Sigmoid colon (tissue), 7 donors: ENCODE data around the gene KDELR3. TPM values are rescaled to one million over a fixed set of nuclear protein-coding genes. Genes with fewer than 3 reads are reported as not detected.

Source experiments
- DNase-seq: peaks from one replicate; pipeline ENCODE4 v3.0.0-alpha.2; 2019
- H3K27ac ChIP-seq, 4 donors: fragments of 200-600 bp; sonication (generic); one replicate each; pipeline ENCODE4 v1.5.1; 2016 to 2019; ENCODE audit warnings: mild to moderate bottlenecking in 1 of 4
- H3K27me3 ChIP-seq, 3 donors: fragments of 200-600 bp; sonication (generic); one replicate each; pipeline ENCODE4 v1.5.1; 2019; ENCODE audit warnings: mild to moderate bottlenecking in 1 of 3
- H3K36me3 ChIP-seq, 4 donors: fragments of 200-600 bp; sonication (generic); one replicate each; pipeline ENCODE4 v1.5.1; 2016 to 2019
- H3K4me1 ChIP-seq, 4 donors: fragments of 200-600 bp; sonication (generic); one replicate each; pipeline ENCODE4 v1.5.1; 2017 to 2019
- H3K4me3 ChIP-seq, 4 donors: fragments of 200-600 bp; sonication (generic); one replicate each; pipeline ENCODE4 v1.5.1; 2017 to 2019; ENCODE audit warnings: mild to moderate bottlenecking in 2 of 4, moderate library complexity in 1 of 4
- H3K9me3 ChIP-seq, 4 donors: fragments of 200-600 bp in 3 of 4; sonication (generic) in 3 of 4; one replicate each; pipeline versions ENCODE4 v1.5.1 to v1.6.1; 2013 to 2019
- EP300 ChIP-seq, 4 donors: sonication (generic); formaldehyde crosslinking; IDR thresholded peaks; one replicate each; pipeline ENCODE4 v1.6.1; 2017; ENCODE audit warnings: antibody characterized with exemption in 4 of 4
- POLR2A ChIP-seq, 2 donors: fragments of 450-650 bp; IDR thresholded peaks; one replicate each; pipeline ENCODE4 v1.6.1; 2016; ENCODE audit warnings: antibody characterized with exemption in 2 of 2, mild to moderate bottlenecking in 2 of 2, moderate library complexity in 2 of 2
- POLR2AphosphoS5 ChIP-seq, 4 donors: sonication (generic); formaldehyde crosslinking; IDR thresholded peaks; one replicate each; pipeline ENCODE4 v1.6.1; 2017; ENCODE audit warnings: antibody characterized with exemption in 4 of 4
- WGBS, 2 donors: extraction: QIAGEN DNeasy Blood & Tissue Kit; methylation state at CpG; one replicate each; pipeline ENCODE4 v1.1.7; 2013; 5-methylcytosine and 5-hydroxymethylcytosine counted together
- intact Hi-C: fragments of 100-400 bp; cut with DNase I; formaldehyde crosslinking; loops from one replicate; pipeline ENCODE4 v1.15.1; 2023
- polyA plus RNA-seq, 3 donors: library from polyadenylated mRNA; stranded (reverse); fragments of 200-250 nt; gene quantifications; one replicate each; pipeline ENCODE4 v1.2.3, GENCODE V29; 2013
- total RNA-seq, 4 donors: library from RNA; depleted of rRNA; stranded (reverse); fragments of >200 nt; gene quantifications; one replicate each; pipeline ENCODE4 v1.1.0, GENCODE V29; 2016
- TF ChIP-seq, protein P1 (sequence below), 4 experiments: fragments of 450-650 bp in 3 of 4; fragments of 200-600 bp in 1 of 4; IDR thresholded peaks; one replicate each; pipeline ENCODE4 v1.5.1; 2016 to 2019; ENCODE audit warnings: antibody characterized with exemption in 4 of 4, mild to moderate bottlenecking in 3 of 4, moderate library complexity in 2 of 4
- donor health status: healthy with polysubstance abuse.
- donor health status: Bipolar disorder and iron deficiency.
- donor health status: healthy.

Gene KDELR3
- total and polyA plus RNA-seq, 7 donors, result 2.5 to 14.3 (median 5.5) TPM

DNA sequence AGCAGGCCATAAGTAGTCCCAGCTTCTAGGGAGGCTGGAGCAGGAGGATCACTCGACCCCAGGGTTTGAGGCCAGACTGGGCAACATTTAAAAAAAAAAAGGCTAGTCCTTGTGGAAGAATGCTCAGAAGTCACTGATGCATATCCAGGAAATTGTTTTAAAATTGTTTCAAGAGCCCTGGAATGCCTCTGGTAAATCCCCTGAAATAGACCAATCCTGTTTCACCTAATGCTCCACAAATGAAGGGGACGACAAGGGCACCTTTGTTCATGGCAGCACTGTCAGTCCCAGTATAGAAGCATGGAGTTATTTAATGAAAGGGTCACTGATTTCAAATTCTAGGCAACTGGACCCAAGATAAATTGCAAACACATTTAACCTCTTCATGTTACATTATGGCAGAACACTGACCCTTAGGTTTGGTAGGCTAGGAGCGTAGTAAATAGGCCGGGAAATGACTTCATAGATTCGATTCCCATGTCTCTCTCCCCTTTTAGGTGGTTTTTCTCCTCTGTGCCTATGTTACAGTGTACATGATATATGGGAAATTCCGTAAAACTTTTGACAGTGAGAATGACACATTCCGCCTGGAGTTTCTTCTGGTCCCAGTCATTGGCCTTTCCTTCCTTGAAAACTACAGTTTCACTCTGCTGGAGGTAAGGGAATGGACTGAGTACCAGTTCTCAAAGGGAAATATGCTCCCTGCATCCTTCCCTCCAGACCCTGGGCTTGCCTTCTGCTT lies 11.4 kb downstream of the KDELR3 start:
- TF ChIP-seq, protein P1, sequence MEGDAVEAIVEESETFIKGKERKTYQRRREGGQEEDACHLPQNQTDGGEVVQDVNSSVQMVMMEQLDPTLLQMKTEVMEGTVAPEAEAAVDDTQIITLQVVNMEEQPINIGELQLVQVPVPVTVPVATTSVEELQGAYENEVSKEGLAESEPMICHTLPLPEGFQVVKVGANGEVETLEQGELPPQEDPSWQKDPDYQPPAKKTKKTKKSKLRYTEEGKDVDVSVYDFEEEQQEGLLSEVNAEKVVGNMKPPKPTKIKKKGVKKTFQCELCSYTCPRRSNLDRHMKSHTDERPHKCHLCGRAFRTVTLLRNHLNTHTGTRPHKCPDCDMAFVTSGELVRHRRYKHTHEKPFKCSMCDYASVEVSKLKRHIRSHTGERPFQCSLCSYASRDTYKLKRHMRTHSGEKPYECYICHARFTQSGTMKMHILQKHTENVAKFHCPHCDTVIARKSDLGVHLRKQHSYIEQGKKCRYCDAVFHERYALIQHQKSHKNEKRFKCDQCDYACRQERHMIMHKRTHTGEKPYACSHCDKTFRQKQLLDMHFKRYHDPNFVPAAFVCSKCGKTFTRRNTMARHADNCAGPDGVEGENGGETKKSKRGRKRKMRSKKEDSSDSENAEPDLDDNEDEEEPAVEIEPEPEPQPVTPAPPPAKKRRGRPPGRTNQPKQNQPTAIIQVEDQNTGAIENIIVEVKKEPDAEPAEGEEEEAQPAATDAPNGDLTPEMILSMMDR (IDR thresholded peaks at IDR 0.05), result no peak
- peak in 1 of 4 donors; percentile 37 for TF ChIP-seq POLR2AphosphoS5 (IDR thresholded peaks at IDR 0.05)
- intact Hi-C loops, result no loop called here
- Histone ChIP-seq H3K36me3 (peaks cover 3 to 44% (median 20%) of the 10 kb centered on the region in 4 donors), H3K27ac (no peak overlapping the region), H3K4me3 (no peak overlapping the region), H3K4me1 (no peaks in the 10 kb centered on the region), H3K27me3 (no peaks in the 10 kb centered on the region), H3K9me3 (no peaks in the 10 kb centered on the region)
- no peak for DNase-seq
- 81% methylated on average over 7 of the region's 7 CpGs for WGBS, 2 donors

DNA sequence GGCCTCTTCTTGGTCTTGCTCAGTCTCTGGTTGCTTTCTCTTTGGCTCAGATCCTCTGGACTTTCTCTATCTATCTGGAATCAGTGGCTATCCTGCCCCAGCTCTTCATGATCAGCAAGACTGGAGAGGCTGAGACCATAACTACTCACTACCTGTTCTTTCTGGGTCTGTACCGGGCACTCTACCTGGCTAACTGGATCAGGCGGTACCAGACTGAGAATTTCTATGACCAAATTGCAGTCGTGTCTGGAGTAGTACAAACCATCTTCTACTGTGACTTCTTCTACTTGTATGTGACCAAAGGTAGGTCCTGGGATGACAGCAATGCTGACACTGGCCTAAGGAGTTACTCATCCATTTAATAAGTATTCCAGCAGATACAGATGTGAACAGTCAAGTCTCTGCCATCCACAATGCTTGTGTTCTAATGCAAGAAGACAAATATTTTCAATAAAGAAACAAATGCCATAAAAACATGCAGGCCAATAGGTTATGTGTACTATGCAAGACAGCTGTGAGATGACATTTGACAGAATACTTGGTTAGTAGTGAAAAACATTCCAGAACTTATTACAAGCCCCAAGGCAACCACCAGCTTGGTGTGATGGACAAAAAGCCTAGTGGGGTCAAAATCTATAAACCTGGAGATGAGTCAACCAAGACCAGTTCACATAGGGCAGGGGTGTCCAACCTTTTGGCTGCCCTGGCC lies 13.4 kb downstream of the KDELR3 start:
- Histone ChIP-seq H3K4me3 (no peak overlapping the region), H3K4me1 (no peaks in the 10 kb centered on the region), H3K36me3 (peaks cover 9 to 65% (median 40%) of the 10 kb centered on the region in 4 donors), H3K27ac (peak overlapping the region in 3 of 4 donors; percentile 6 to 25 (median 16)), H3K9me3 (no peaks in the 10 kb centered on the region), H3K27me3 (no peaks in the 10 kb centered on the region)
- TF ChIP-seq EP300 (IDR thresholded peaks at IDR 0.05), result no peak
- peak in 1 of 4 donors; percentile 31 for TF ChIP-seq POLR2AphosphoS5 (IDR thresholded peaks at IDR 0.05)
- TF ChIP-seq POLR2A (IDR thresholded peaks at IDR 0.05), result no peak
- TF ChIP-seq, protein P1 (IDR thresholded peaks at IDR 0.05), result no peak
- no peak for DNase-seq
- intact Hi-C loops, result no loop called here
- WGBS, 2 donors, result 89 to 97% methylated on average over 3 of the region's 3 CpGs

DNA sequence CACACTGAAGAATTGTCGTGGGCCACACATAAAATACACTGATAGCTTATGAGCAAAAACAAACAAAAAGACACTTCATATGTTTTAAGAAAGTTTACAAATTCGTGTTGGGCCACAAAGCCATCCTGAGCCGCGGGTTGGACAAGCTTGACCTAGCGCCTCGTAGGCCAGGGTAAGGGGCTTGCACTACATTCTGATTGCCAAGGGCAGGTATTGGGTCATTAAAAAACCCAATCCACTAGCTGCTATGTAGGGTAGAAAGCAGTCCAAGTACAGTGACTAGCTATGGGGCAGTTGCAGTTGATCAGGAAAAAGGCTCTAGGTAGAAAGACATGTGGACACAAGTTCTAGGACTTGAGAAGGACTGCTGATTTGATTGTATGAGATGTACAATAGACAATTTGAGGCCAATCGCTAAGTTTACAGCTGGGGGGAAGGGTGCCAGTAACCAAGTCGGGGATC lies 14.0 kb downstream of the KDELR3 start:
- TF ChIP-seq POLR2AphosphoS5 (IDR thresholded peaks at IDR 0.05), result peak in 1 of 4 donors; percentile 29
- TF ChIP-seq, protein P1 (IDR thresholded peaks at IDR 0.05), result no peak
- intact Hi-C loops, result no loop called here
- no peaks in the 10 kb centered on the region for H3K9me3 ChIP-seq
- no peak for DNase-seq
- no peaks in the 10 kb centered on the region for H3K4me1 ChIP-seq
- H3K27ac ChIP-seq, result peak overlapping the region in 1 of 4 donors; percentile 6
- no peak overlapping the region for H3K4me3 ChIP-seq
- peaks cover 9 to 71% (median 45%) of the 10 kb centered on the region in 4 donors for H3K36me3 ChIP-seq
- WGBS, 2 donors, result 85 to 88% methylated on average over 8 of the region's 8 CpGs
- no peaks in the 10 kb centered on the region for H3K27me3 ChIP-seq

DNA sequence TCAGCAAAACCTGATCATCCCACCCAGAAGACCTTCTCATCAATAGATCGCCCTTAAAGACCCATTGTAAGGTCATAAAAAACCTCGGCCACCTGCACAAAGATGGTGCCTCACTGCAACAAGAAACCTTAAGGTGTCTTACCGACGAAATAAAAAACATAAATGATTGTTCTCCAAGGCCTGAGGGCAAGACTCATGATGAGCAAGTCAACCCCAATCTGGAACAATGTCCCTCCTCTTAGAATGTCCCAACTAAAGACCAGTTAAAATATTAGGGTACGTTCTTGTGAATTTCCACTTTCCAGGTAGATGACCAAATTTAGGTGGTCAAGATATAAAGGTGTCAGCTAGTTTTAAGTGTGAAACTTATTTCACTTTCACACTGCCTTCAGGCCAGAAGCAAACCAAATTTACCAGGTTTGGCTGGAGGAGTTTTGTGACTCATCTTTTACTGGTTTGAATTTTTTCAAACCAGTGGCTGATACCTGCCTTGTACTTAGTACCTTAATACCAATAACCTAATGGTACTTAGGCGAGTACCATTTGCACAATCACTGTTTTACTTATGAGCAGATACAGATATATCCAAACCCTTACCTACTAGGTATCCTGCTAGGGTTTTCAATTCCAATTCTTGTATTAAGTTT lies 14.9 kb downstream of the KDELR3 start:
- no peaks in the 10 kb centered on the region for H3K27me3 ChIP-seq
- H3K4me1 ChIP-seq, result no peaks in the 10 kb centered on the region
- H3K27ac ChIP-seq, result no peak overlapping the region
- H3K4me3 ChIP-seq, result no peak overlapping the region
- H3K36me3 ChIP-seq, result peaks cover 16 to 80% (median 54%) of the 10 kb centered on the region in 4 donors
- intact Hi-C loops, result no loop called here
- 94 to 96% methylated on average over 6 of the region's 6 CpGs for WGBS, 2 donors
- no peak for DNase-seq
- TF ChIP-seq POLR2A (IDR thresholded peaks at IDR 0.05) (no peak), POLR2AphosphoS5 (IDR thresholded peaks at IDR 0.05) (peak in 2 of 4 donors; percentile 46 to 47)
- no peaks in the 10 kb centered on the region for H3K9me3 ChIP-seq

DNA sequence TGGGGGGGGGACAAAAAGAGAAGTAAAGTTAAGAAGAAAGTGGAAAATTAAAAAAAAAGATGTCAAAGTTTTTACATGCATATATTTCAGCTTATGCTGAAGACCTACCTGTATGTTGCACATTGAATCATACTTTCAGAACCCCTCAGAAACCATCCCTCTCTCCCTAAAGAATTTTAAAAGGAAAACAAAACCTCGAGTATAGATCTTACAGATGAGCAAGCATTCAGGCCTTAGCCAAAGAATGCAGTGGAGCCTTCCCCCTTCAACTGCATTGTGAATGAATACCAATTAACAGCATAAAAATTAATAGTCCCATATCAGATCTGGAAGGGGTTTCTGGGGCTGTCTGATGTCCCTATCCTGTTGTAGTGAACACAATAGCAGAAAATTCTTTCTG lies 16.3 kb downstream of the KDELR3 start:
- Histone ChIP-seq H3K36me3 (peaks cover 22 to 94% (median 67%) of the 10 kb centered on the region in 4 donors), H3K9me3 (no peaks in the 10 kb centered on the region), H3K4me1 (no peaks in the 10 kb centered on the region), H3K27ac (no peak overlapping the region), H3K27me3 (no peaks in the 10 kb centered on the region), H3K4me3 (no peak overlapping the region)
- 71 to 75% methylated on average over 1 of the region's 1 CpG for WGBS, 2 donors
- no peak for DNase-seq
- TF ChIP-seq POLR2AphosphoS5 (IDR thresholded peaks at IDR 0.05), result peak in 1 of 4 donors; percentile 21
- TF ChIP-seq POLR2A (IDR thresholded peaks at IDR 0.05), result no peak
- no peak for TF ChIP-seq EP300 (IDR thresholded peaks at IDR 0.05)
- TF ChIP-seq, protein P1 (IDR thresholded peaks at IDR 0.05), result no peak
- intact Hi-C loops, result no loop called here
